T1000 (cell line): Measurements from ENCODE around the gene DRC3.
"Not testable (repeated sequence)": the region's sequence is repeated elsewhere in the genome, so short reads cannot be mapped to it uniquely, and the experiment has no call there.

Experiments
- DNase-seq: peaks from one replicate; lab custom pipeline; 2025; ENCODE audit warnings: mixed read lengths; lab: John Stamatoyannopoulos, UW

DRC3 gene, protein sequence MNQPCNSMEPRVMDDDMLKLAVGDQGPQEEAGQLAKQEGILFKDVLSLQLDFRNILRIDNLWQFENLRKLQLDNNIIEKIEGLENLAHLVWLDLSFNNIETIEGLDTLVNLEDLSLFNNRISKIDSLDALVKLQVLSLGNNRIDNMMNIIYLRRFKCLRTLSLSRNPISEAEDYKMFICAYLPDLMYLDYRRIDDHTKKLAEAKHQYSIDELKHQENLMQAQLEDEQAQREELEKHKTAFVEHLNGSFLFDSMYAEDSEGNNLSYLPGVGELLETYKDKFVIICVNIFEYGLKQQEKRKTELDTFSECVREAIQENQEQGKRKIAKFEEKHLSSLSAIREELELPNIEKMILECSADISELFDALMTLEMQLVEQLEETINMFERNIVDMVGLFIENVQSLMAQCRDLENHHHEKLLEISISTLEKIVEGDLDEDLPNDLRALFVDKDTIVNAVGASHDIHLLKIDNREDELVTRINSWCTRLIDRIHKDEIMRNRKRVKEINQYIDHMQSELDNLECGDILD

DNA sequence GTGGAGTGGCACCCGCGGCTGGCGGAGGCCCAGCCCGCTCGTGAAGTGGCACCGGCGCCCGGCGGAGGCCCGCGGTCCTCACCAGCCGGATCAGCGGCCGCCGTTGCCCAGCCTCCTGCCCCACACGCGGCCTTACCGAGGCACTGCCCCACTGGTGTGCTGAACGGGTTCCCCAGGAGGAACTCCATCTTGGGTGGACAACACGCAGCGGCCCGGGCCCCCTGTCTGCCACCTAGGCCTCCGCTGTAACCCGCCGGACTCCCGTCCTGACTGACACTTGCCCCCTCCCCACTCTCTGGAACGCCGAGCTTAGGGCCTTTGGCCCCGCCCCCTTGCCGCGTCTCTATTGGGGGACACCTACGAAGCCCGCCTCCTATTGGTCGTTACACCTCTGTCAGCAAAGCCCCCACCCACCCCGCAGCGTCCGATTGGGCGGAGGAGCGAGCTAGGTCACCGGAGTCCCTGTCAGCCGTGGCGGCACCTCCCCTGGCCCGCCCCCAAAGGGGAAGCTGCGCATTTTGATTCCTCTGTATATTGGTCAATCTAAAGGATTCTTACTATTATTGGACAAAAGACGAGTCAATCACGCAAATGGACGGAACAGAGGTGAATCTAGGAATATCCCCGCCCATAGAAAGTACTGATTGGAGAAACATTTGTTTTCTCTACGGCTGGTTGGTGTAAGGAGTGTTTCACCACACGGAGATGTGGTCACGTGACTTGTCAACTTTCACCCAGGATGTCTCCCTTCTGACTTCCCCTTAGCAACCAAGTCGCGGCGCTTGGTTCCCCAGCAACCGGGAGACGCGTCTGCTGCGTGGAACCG, at the start of gene DRC3, which contains the start of gene TOM1L2:
Gene DRC3, plus strand, starts transcription at position 737 of the 826 bp plus-strand sequence. CDS start 4,737 bp downstream, outside the sequence.
Gene TOM1L2, minus strand, starts transcription at position 275 of the 826 bp plus-strand sequence. Its CDS starts 87 bp downstream, at position 188.
- peak; percentile 99 for DNase-seq

DNA sequence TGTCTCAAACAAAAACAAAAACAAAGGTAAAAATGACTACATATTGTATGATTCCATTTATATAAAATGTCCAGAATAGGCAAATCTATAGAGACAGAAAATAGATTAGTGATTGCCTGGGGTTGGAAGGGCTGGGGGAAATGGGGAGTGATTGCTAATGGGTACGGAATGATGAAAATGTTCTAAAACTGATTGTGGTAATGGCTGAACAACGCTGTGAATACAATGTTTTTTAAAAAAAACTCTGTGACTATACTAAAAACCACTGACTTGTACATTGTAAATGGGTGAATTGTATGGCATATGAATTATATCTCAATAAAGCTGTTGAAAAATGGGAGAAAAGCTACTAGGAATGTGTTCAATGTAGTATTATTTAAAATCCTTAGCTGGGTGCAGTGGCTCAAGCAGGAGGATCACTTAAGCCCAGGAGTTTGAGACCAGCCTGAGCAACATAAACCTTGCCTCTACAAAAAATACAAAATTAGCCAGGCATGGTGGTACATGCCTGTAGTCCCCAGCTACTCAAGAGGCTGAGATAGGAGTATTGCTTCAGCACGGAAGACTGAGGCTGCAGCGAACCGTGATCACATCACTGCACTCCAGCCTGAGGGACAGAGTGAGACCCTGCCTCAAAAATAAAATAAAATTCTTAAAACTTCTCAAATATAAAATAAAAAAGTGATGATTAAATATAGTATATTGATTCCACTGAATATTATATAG, 48.4 kb upstream of the DRC3 start:
- DNase-seq = no peak

DNA sequence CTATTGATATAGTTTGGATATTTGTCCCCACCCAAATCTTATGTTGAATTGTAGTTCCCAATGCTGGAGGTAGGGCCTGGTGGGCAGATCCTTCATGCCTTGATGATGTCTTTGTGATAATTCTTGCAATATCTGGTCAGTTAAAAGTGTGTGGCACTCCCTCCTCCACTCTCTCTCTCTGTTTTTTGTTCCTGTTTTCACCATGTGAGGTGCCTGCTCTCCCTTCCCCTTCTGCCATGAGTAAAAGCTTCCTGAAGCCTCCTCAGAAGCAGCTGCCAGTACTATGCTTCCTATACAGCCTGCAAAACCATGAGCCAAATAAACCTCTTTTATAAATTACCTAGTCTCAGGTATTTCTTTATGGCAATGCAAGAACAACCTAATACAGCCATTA, 47.8 kb upstream of the DRC3 start:
- no peak for DNase-seq

DNA sequence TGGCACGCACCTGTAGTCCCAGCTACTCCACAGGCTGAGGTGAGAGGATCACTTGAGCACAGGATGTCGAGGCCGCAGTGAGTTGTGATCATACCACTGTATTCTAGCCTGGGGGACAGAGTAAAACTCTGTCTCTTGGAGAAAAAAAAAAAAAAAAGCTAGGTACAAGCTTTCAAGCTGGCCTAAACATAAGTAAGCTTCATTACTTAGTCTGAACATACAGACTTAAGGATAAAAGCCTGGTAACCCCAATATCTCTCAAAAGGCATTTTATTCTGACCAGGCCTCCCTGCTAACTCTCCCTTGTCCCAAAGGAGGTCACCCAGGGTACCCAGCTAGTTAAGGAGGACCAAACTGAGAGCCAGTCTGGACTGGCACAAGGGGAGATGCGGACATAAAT, 46.6 kb upstream of the DRC3 start:
- no peak for DNase-seq

DNA sequence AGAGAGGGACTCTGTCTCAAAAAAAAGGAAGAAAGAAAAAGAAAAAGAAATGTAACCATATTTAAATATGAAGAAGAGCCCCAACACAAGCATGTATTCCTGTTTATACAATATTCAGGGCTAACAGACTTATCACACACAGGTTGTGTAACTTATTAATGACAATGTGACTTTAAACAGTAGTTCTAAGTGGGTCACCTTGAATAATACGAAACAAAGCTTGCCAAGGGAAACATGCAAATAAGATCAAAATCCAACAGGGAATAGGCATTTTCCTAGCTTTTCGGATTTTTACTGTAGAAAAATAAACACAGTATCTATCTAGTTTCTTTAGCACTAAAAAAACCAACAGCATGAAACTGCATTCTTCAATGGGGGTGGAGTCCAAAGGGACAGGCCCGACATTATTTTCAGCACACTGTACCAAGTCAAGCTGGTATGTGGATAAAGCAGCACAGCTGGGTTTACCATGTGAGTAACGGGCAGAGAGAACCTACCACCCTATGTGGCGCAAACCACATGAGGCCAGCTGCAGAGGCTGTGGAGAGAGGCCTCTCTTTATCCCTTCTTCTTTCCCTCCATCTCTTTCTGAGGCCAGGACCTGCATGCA, 45.7 kb upstream of the DRC3 start:
- no peak for DNase-seq

DNA sequence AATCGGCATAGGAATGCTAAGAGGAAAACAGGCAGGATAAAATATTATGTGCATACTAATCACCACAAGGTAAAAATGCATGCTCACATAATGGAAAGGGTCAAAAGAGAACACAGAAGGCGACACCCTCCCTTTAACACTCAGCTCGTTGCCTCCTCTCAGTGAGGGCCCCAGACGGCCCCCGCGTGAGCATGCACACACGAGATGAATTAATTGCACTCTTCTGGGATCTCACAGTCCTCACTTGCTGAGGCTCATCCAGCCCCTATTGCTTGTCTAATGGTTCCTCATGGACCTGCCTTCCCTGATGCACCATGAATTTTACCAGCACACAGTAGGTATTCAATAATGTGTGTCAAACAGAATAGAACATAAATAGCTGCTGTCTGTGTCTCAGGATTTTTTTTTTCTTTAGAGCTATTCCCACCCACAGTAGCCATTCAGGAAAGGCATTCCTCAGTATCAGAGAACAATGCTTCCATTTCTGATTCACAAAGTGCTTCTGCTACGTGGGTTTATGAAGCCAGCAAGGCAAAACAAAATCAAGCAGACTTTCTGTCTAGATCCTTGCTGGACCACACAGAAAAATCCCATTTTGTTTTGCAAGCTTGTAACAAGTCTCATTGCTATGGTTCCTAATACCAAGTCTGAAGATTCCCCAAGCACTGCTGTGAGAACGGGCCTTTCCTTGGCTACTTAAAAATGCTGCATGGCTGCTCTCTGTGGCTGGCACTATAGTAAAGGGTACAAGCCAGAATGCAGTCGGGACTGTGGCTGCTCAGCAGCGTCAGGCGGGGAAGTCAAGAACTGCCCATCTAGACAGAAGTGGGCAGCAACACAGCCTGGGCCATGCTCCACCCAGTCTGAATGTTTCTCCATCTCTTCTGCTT, 44.0 kb upstream of the DRC3 start:
- DNase-seq = no peak

DNA sequence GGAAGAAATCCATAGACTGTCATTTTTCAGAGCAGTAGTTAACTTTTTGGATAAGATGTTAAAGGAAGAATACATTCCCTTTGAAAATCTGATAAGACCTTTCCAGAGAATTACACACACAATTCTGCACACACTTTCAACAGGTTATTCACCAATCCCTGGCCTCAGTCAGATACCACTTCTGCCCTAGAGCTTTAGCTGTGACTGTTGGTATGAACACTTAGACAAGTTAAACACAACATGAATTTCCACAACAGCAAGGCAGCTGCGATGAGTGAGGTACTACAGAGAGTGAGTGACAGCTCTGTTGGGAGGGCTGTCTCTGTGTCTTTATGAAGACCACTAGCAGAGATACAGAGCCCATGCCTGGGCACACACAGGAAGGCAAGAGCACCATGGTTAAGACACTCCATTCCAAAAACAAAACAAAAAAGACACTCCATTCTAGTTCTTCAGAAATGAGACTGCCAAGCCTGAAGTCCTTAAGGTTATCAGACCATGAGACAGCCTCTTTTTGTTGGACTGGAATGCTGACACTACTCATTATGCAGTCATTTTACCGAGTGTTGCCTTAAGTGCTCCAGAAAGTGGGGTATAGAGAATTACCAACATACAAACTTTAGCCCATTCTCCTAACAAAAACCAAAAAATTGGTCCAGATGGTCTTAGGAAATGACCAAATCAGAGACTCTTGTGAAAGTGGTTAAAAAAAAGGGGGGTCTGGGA, 42.8 kb upstream of the DRC3 start:
- no peak for DNase-seq

DNA sequence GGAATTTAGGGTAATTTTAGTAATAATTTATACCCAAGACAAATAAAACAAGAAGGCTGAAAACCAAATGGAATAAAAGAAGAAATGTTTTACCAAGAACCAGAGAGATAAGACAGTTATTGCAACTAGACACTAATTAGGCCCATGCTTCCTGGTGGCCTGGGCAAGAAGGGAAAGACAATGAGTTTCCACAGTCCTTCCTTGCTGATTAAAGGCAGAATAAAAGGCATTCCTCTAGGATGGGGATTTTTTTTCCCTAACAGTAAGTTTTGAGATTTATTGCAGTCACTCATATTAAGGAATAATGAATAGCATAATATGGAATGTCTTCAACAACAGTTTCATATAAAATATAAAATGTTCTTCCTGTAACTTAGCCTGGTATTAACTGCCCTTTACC, 42.0 kb upstream of the DRC3 start:
- DNase-seq = no peak

DNA sequence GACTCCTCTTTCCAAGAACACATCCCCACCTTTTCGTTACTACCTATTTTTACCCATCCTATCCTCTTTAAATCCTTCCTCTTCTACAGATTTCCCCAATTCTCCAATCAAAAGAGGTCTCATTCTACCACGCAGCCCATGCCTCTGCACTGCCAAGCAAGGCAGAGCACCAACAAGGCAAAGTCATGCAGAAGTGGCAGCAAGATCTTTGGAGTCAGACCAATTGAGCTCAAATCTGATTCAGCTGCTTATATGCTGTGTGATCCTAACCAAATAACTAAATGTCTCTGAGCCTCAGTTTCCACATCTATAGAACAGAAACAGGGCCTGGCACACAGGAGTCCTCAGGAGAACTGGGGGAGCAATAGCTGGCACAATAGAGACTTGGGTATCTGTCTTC, 41.5 kb upstream of the DRC3 start:
- no peak for DNase-seq

DNA sequence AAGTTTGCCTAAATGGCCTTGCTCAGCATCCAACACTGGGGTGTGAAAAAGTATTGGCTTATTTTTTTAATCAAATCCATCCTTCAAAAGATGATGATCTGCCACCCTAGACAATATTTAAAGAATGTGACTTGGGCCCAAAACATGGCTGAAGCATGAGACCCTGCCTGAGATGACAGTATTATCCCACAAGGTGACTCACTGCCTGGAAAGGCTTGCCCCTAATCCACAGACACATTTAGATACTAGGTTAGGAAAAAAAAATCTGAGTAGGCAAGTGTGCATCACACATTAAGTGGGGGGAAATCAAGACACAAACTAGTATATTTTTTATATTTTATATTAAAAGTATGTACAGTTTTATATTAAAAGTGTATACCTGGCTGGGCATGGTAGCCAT, 38.9 kb upstream of the DRC3 start:
- DNase-seq = no peak

DNA sequence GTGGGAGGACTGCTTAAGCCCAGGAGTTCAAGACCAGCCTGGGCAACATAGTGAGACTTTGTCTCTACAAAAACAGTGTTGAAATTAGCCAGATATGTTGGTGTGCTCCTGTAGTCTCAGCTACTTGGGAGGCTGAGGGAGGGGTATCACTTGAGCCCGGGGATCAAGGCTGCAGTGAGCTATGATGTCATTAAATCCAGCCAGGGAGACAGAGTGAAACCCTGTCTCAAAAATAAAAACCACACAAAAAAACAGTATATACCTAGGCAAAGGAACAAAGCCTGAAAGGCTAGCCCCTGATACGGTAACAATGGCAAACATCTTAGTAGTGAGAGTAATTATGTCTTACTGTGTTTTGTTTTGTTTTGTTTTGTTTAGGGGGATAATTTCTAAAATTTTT, 38.4 kb upstream of the DRC3 start:
- no peak for DNase-seq

DNA sequence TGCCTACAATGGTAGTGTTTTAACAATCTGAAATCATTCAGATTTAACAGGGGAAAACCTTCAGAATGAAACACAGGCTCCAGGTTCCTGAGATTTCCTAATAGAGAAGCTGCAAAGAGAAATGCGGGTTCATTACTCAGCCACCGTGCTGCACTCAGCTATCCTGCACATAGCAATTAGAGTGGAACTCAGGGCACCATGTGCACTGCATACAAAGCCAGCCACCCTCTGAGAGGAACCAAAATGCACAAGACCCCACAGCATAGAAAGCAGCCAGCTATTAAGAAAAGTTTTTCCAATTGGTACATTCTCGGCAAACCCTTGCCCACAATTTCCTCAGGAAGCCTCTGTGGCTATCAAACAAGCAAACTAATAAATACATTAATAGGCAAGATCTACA, 37.9 kb upstream of the DRC3 start:
- DNase-seq = no peak

DNA sequence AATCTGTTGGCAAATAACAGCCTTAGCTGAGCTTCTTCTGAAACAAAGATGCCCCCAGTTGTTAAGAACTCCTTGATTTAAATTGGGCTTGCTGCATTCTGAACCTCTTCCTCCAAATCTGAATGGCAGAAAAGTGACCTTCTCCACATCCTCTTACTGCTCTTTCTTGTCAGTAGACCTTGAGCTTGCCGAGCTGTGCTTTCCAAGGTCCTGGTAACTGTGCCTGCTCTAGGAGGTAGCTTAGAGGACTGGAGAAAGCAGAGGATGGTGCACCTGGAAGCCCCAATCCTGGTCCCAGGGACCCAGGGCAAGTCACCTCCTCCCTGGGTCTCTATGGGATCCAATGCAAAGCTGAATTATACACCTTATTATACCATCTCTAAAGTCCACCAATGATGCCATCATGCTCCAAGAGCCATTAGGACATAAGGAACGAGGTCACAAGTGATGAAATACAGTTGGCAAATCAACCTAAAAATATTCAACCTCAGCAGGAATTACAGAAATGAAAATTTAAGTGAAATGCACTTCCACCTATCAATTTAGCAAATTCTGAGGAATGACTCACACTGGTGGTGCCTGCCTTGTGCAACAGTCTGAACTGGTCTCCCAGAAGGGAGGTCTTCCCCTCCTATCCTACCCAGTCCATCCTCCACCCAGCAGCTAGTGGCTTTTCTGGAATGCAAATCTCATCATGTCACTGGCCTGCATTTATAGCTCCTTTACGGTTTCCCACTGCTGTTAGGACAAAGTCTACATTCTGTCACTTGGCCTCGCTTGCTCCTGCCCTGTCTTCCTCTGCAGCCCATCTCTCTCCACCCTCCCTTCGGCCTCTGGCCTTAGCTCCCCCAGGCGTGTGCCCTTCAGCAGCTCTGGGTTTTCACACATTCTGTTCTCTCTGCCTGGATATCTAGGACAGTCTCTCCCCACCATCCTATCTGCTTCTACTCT, 37.1 kb upstream of the DRC3 start:
- DNase-seq = peak; percentile 46

DNA sequence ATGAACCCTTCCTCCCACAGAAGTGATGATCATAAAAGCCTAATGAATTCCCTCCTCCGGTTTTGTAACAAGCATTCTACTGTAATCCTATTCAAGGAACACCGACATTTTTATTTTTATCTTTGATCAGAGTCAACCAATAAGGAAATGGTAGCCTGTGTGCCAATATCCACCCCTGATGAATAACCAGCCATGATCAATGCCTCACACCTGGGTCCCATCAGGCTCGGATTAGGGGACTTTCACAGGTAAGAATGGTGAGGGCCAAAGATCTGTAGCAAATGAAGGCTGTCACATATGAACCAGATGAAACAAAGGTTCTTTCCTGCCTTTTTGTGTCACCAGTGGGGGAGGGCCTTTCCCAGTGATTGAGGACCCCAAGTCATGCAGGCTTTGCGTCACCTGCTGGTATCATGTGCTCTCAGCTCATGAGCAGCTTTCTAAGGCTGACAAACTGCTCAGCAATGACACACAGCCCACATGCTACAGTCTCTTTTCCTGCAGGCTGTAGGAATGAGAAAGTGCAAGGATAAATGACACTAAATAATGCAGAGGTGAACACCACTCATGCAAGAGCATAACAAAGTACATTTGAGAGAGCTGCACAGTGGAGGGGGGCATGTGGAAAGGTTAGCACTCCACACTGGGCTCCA, 35.3 kb upstream of the DRC3 start:
- DNase-seq = no peak

DNA sequence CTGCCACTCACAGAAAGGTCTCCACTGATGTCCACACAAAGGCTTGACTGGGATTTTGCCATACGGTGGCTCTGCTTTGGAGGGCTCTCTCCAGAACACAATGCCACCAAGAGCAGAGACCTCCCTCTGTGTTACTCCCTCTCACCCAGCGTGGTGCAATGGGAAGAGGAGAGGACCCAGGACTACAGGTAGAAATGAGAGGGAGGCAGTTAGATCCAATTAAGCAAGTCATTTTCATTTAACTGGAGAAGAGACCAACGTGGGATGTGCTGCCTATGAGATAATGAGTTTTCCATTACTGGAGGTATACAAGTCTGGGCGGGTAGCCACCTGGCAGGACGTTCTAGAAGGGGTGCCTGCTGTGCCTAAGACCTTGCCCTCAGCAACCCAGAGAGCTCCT, 34.7 kb upstream of the DRC3 start:
- DNase-seq = no peak

DNA sequence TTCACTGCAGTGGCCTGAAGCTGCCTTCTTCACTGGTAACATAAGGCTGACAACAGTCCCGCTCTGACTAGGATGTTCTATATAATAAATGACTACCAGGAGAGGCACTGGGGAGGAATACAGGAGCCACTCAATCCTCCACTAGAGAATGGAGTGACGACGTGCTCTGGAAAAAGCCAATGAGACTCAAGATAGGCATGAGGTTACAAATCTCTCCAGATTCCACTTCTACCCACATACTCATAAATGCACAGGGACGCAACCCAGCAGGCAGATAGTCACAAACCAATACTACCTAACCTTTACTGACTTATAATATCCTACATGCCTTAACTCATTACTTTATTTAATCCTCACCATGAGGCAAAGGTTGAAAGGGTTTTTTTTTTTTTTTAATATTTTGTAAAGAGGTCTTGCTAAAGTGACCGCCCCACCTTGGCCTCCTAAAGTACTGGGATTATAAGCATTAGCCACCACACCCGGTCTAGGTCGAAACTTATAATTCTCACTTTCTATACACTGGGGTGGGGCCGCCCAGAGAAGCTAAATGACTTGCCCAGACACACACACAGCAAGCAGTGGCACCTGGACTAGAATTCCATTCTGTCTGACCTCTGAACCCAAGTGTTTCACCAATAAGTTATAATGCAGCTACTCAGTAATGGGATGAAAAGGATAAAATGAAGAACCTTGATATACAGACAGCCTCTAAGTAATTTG, 34.1 kb upstream of the DRC3 start:
- DNase-seq = no peak

DNA sequence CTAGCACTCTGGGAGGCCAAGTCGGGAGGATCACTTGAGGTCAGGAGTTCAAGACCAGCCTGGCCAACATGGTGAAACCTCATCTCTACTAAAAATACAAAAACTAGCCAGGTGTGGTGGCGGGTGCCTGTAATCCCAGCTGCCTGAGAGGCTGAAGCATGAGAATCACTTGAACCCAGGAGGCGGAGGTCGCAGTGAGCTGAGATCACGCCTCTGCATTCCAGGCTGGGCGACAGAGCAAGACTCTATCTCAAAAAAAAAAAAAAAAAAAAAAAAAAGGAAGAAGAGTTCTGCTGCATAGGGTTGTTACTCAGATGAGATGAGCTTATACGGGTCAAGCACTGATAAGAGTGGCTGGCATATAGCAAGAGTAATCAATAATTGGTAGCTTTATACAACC, 32.7 kb upstream of the DRC3 start:
- DNase-seq = not testable (repeated sequence)

DNA sequence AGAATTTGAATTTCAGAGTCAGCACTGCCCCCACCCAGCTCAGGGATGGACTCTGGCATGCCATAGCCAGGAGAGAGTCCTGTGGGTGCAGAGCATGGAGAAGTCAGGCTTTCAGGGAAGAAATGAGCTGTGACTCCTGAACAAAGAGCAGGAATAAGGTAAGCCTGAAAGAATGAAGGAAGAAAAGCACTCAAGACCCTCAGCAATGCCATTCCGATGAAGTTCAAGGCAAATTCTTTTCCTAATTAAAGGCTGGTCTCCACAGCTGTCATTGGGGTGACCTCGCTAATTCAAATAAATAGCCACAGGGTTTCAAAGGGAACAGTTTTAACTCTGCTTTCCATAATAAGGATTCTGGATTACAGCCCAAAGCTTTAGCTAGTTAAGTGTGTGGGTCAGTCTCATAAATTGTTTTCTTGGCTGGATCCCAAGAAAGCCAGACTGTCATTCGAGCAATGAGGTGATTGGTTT, 32.2 kb upstream of the DRC3 start:
- DNase-seq = peak; percentile 25
